CD4-positive, CD25-positive, alpha-beta regulatory T cell (primary cell): Measurements from ENCODE around the gene RUNX2. TPM values are rescaled to one million over a fixed set of nuclear protein-coding genes. Genes with fewer than 3 reads are reported as not detected.

ENCODE experiments used
- ATAC-seq, 2 donors: fragments of 150-1000 bp; cut with Tn5 transposase; one replicate each; pipeline ENCODE4 v1.10.0; 2021; ENCODE audit warnings: low read depth in 2 of 2, moderate number of reproducible peaks in 2 of 2, moderate library complexity in 1 of 2
- DNase-seq, 3 donors: peaks; one replicate each; pipeline versions ENCODE4 v3.0.0 to v3.0.0-alpha.2; 2012 to 2022; ENCODE audit warnings: mixed read lengths in 1 of 3
- H3K27ac ChIP-seq: one replicate; pipeline ENCODE4 v1.7.0; 2013; ENCODE audit warnings: mild to moderate bottlenecking, low read length; ENCODE audit not compliant: insufficient read depth, poor library complexity, severe bottlenecking
- H3K27me3 ChIP-seq: one replicate; pipeline ENCODE4 v1.7.0; 2013; ENCODE audit warnings: low read length; ENCODE audit not compliant: control insufficient read depth, insufficient read depth
- H3K36me3 ChIP-seq: one replicate; pipeline ENCODE4 v1.7.0; 2013; ENCODE audit warnings: mild to moderate bottlenecking, low read length, moderate library complexity; ENCODE audit not compliant: control insufficient read depth, insufficient read depth
- H3K4me1 ChIP-seq: 2 replicates; pipeline ENCODE4 v1.7.0; 2013; ENCODE audit warnings: mild to moderate bottlenecking, low read length; ENCODE audit not compliant: insufficient read depth, control insufficient read depth, poor library complexity, severe bottlenecking
- H3K4me3 ChIP-seq: one replicate; pipeline ENCODE4 v1.7.0; 2013; ENCODE audit warnings: low read depth, mild to moderate bottlenecking, low read length, moderate library complexity
- H3K9me3 ChIP-seq, 2 experiments: 1 replicate in 1 of 2; 2 replicates in 1 of 2; pipeline ENCODE4 v1.7.0; 2013; ENCODE audit warnings: low read length in 2 of 2, mild to moderate bottlenecking in 1 of 2, moderate library complexity in 1 of 2; ENCODE audit not compliant: control insufficient read depth in 2 of 2
- H3K27ac Mint-ChIP-seq, 3 donors: one replicate each; pipeline ENCODE4 v1.8.0; 2020 to 2022; ENCODE audit warnings: mild to moderate bottlenecking in 3 of 3, mixed read lengths in 3 of 3, moderate library complexity in 2 of 3
- H3K27me3 Mint-ChIP-seq: one replicate; pipeline ENCODE4 v1.8.0; 2022; ENCODE audit warnings: mild to moderate bottlenecking, mixed read lengths
- H3K36me3 Mint-ChIP-seq: one replicate; pipeline ENCODE4 v1.8.0; 2020; ENCODE audit warnings: mixed read lengths
- H3K4me1 Mint-ChIP-seq, 4 donors: one replicate each; pipeline ENCODE4 v1.8.0; 2020 to 2022; ENCODE audit warnings: mixed read lengths in 4 of 4, mild to moderate bottlenecking in 1 of 4
- H3K4me3 Mint-ChIP-seq, 4 donors: one replicate each; pipeline ENCODE4 v1.8.0; 2020 to 2022; ENCODE audit warnings: mild to moderate bottlenecking in 4 of 4, mixed read lengths in 4 of 4, moderate library complexity in 3 of 4
- H3K9me3 Mint-ChIP-seq, 7 donors: one replicate each; pipeline ENCODE4 v1.8.0; 2020 to 2022; ENCODE audit warnings: mixed read lengths in 7 of 7, mild to moderate bottlenecking in 3 of 7, moderate library complexity in 2 of 7
- polyA plus RNA-seq, 4 donors: library from polyadenylated mRNA; unstranded; fragments of 300-500 nt; fragmentation: Illumina TruSeq; gene quantifications; one replicate each; pipeline ENCODE4 v1.2.3, GENCODE V29; 2021
- total RNA-seq: library from RNA; stranded (reverse); gene quantifications from one replicate; pipeline ENCODE4 v1.2.3, GENCODE V29; 2022

Gene RUNX2
- total and polyA plus RNA-seq, 5 donors from 2014 or later: 5.3 to 30.0 (median 5.5) TPM

DNA sequence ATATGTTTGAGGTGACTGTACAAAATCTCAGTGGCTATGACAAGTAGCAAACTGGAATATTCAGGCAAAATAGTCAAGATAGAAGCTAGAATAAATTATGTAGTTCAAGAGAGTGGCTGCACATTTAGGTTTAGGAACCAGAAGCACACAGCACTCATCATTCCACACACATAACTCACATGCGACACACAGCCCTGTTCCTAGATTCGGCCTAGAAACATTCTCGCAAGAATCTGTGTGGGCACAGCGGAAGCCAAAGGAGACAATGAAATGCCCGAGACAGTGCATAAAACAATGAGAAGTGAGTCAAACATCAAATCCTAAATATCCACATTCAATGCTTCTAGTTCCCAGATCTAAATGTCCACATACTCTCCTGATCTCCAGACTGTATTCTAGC is 59.1 kb downstream of the RUNX2 start:
- H3K4me3 Mint-ChIP-seq: no peak overlapping the region
- H3K4me1 Mint-ChIP-seq: no peaks in the 10 kb centered on the region
- Histone ChIP-seq H3K4me1 (no peaks in the 10 kb centered on the region), H3K27me3 (no peaks in the 10 kb centered on the region), H3K4me3 (no peak overlapping the region), H3K36me3 (no peaks in the 10 kb centered on the region), H3K9me3 (no peaks in the 10 kb centered on the region), H3K27ac (no peak overlapping the region)
- peaks cover 11% of the 10 kb centered on the region for H3K27me3 Mint-ChIP-seq
- no peak overlapping the region for H3K27ac Mint-ChIP-seq
- ATAC-seq (no peak), DNase-seq (no peak)
- peaks cover 0 to 3% (median 0%) of the 10 kb centered on the region in 7 donors for H3K9me3 Mint-ChIP-seq
- H3K36me3 Mint-ChIP-seq: no peaks in the 10 kb centered on the region

DNA sequence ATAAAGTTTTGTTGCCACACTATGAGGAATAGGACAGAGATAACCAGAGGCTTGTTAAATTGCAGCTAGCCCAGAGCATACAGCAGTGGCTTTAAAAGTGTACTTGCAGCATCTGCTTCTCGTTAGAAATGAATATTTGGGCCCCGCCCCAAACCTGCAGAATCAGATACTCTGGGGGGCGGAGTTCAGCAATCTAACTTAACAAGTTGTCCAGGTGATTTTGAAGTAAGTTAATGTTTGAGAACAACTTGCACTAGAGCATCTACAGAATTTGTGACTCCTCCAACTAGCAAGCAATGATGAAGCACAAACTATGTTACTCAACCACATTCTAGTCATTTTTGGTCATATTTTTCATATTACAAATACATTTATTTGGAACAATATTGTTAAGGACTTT is 60.2 kb downstream of the RUNX2 start:
- Mint-ChIP-seq H3K27me3 (peaks cover 11% of the 10 kb centered on the region), H3K4me1 (no peaks in the 10 kb centered on the region), H3K36me3 (no peaks in the 10 kb centered on the region), H3K27ac (no peak overlapping the region), H3K4me3 (no peak overlapping the region), H3K9me3 (peaks cover 0 to 12% (median 3%) of the 10 kb centered on the region in 7 donors)
- H3K9me3 ChIP-seq: peaks cover 2 to 4% of the 10 kb centered on the region in 2 experiments
- ATAC-seq: no peak
- H3K36me3 ChIP-seq: no peaks in the 10 kb centered on the region
- H3K27me3 ChIP-seq: no peaks in the 10 kb centered on the region
- H3K27ac ChIP-seq: no peak overlapping the region
- H3K4me1 ChIP-seq: no peaks in the 10 kb centered on the region
- no peak overlapping the region for H3K4me3 ChIP-seq
- DNase-seq: no peak

DNA sequence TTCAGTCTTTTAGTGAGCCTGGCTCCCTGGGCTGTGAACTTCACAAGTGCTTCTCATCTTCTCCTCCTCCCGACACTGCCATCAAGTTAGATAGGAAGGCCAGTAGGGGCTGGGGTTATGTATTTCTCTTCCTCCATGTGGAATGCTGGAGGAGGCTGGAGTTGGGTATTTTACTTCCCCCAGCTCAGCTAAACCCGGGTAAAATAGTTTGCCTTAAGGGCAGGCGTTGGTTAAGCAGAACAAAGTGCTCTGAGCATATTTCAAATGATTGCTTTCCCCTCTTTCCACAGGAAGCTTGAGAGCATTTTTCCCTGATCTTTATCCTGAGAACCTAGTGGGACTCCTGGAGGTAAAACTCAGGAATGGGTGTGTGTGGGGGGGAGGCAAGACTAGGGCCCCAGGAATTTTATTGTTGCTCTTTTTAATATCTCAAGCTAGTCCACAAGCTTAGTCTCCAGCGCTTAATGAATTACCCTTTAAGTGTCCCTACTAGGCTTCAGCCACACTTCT is 66.5 kb downstream of the RUNX2 start:
- H3K27ac Mint-ChIP-seq: no peak overlapping the region
- Histone ChIP-seq H3K27me3 (no peaks in the 10 kb centered on the region), H3K4me3 (no peak overlapping the region), H3K4me1 (no peaks in the 10 kb centered on the region), H3K27ac (no peak overlapping the region), H3K9me3 (peaks cover 2 to 4% of the 10 kb centered on the region in 2 experiments), H3K36me3 (no peaks in the 10 kb centered on the region)
- DNase-seq: no peak
- no peak for ATAC-seq
- peaks cover 0 to 12% (median 5%) of the 10 kb centered on the region in 7 donors for H3K9me3 Mint-ChIP-seq
- no peak overlapping the region for H3K4me3 Mint-ChIP-seq
- no peaks in the 10 kb centered on the region for H3K36me3 Mint-ChIP-seq
- no peaks in the 10 kb centered on the region for H3K27me3 Mint-ChIP-seq
- H3K4me1 Mint-ChIP-seq: peaks cover 0 to 2% (median under 1%) of the 10 kb centered on the region in 4 donors

DNA sequence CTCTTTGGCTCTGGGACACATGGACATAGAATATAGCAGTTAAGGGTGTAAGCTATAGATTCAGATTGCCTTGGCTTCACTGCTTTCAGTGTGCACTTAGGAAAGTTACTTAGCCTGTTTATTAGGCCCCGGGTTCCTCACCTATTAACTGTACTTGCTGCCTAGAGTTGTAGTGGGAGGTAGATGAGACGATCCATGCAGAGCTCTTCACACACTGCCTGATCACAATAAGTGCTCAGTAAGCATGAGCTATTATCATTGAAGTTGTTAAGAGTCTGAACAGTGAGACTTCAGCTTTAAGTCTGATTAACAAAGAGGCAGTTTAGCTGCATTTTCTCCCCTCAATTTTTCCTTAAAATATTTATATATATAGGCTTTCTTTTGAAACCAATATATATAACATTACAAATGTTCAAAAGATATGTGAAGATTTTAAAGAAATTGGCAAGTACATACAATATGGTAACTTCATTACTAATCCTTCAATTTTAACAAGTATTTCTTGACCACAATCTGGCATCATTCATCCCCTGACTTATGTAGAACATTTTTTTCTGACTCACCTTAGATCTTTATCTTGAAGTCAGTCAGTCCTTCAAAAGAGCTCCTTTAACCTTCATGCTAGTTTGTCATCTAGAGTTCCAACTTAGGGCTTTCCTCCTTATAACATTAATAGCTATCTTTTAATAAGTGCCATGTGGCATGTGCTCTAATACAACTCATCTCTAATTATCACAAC is 70.1 kb downstream of the RUNX2 start:
- peak in 1 of 3 donors; percentile 34 for DNase-seq

GRCh38 chr6:45400021-45400420 is 71.9 kb downstream of the RUNX2 start:
- ATAC-seq (no peak), DNase-seq (no peak)
- Mint-ChIP-seq H3K4me3 (no peak overlapping the region), H3K9me3 (peaks cover 0 to 3% (median 0%) of the 10 kb centered on the region in 7 donors), H3K27ac (no peak overlapping the region), H3K36me3 (no peaks in the 10 kb centered on the region), H3K4me1 (peaks cover 0 to 2% (median under 1%) of the 10 kb centered on the region in 4 donors), H3K27me3 (peaks cover 14% of the 10 kb centered on the region)
- no peak overlapping the region for H3K27ac ChIP-seq
- H3K4me1 ChIP-seq: no peaks in the 10 kb centered on the region
- no peak overlapping the region for H3K4me3 ChIP-seq
- no peaks in the 10 kb centered on the region for H3K9me3 ChIP-seq
- H3K36me3 ChIP-seq: no peaks in the 10 kb centered on the region
- H3K27me3 ChIP-seq: no peaks in the 10 kb centered on the region

More for the DNA sequence above, 70.1 kb downstream of the RUNX2 start:
- peaks cover 0 to 2% (median under 1%) of the 10 kb centered on the region in 4 donors for H3K4me1 Mint-ChIP-seq
- H3K27me3 ChIP-seq: no peaks in the 10 kb centered on the region
- H3K36me3 Mint-ChIP-seq: no peaks in the 10 kb centered on the region
- peaks cover 0 to 5% (median under 1%) of the 10 kb centered on the region in 7 donors for H3K9me3 Mint-ChIP-seq
- no peak overlapping the region for H3K4me3 Mint-ChIP-seq
- H3K4me1 ChIP-seq: no peaks in the 10 kb centered on the region
- no peak for ATAC-seq
- H3K36me3 ChIP-seq: no peaks in the 10 kb centered on the region
- no peak overlapping the region for H3K4me3 ChIP-seq
- no peak overlapping the region for H3K27ac Mint-ChIP-seq
- peaks cover 8% of the 10 kb centered on the region for H3K27me3 Mint-ChIP-seq
- H3K27ac ChIP-seq: no peak overlapping the region
- no peaks in the 10 kb centered on the region for H3K9me3 ChIP-seq

DNA sequence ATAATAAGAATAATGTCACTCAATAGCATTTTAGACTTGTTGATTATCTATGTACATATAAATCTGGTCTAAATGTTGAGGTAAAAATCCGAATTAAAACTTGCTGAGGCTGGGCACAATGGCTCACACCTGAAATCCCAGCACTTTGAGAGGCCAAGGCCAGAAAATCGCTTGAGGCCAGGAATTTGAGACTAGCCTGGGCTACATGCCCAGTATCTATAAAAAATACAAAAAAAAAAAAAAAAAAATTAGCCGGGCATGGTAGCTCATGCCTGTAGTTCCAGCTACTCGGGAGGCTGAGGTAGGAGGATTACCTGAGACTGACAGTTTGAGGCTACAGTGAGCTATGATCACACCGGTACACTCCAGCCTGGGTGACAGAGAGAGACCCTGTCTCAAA is 83.8 kb downstream of the RUNX2 start:
- Histone ChIP-seq H3K27ac (no peak overlapping the region), H3K27me3 (peaks cover 9% of the 10 kb centered on the region), H3K4me3 (no peak overlapping the region), H3K4me1 (no peaks in the 10 kb centered on the region), H3K36me3 (no peaks in the 10 kb centered on the region), H3K9me3 (no peaks in the 10 kb centered on the region)
- DNase-seq: no peak
- Mint-ChIP-seq H3K27ac (no peak overlapping the region), H3K27me3 (peaks cover 28% of the 10 kb centered on the region), H3K4me1 (peaks cover 0 to 2% (median 0%) of the 10 kb centered on the region in 4 donors), H3K9me3 (no peaks in the 10 kb centered on the region), H3K4me3 (no peak overlapping the region), H3K36me3 (no peaks in the 10 kb centered on the region)
- no peak for ATAC-seq

GRCh38 chr6:45415315-45415714 is 87.2 kb downstream of the RUNX2 start:
- Mint-ChIP-seq H3K36me3 (no peaks in the 10 kb centered on the region), H3K27ac (no peak overlapping the region), H3K9me3 (no peaks in the 10 kb centered on the region), H3K4me3 (peak overlapping the region in 1 of 4 donors; percentile 17), H3K27me3 (peaks cover 54% of the 10 kb centered on the region), H3K4me1 (peaks cover 5 to 12% (median 8%) of the 10 kb centered on the region in 4 donors)
- Histone ChIP-seq H3K9me3 (no peaks in the 10 kb centered on the region), H3K27me3 (peaks cover 9% of the 10 kb centered on the region), H3K4me1 (peaks cover 11% of the 10 kb centered on the region), H3K4me3 (no peak overlapping the region), H3K27ac (no peak overlapping the region), H3K36me3 (no peaks in the 10 kb centered on the region)
- DNase-seq (no peak), ATAC-seq (no peak)
